Middle frontal gyrus (tissue), 1 donor: ENCODE measurements around the gene TBXAS1.

Experiments
- DNase-seq: peaks from one replicate; pipeline ENCODE4 v3.0.0-alpha.2; 2015; ENCODE audit warnings: low spot score; ENCODE audit errors: extremely low spot score

Gene TBXAS1

GRCh38 chr7:139946533-139946932 lies 117.5 kb downstream of the TBXAS1 start:
- DNase-seq = no peak

- DNase-seq = no peak
Observed at GRCh38 chr7:139947021-139947420, 118.0 kb downstream of the TBXAS1 start.

- DNase-seq = no peak
Observed at GRCh38 chr7:139948167-139948566, 119.1 kb downstream of the TBXAS1 start.

- no peak for DNase-seq
Observed at GRCh38 chr7:139948587-139949335, 119.7 kb downstream of the TBXAS1 start.

- no peak for DNase-seq
Observed at GRCh38 chr7:139949629-139950028, 120.6 kb downstream of the TBXAS1 start.

- DNase-seq = no peak
Observed at GRCh38 chr7:139950881-139951525, 121.9 kb downstream of the TBXAS1 start.

- DNase-seq = no peak
Observed at GRCh38 chr7:139953229-139953628, 124.2 kb downstream of the TBXAS1 start.

- DNase-seq = no peak
Observed at GRCh38 chr7:139955109-139955820, 126.2 kb downstream of the TBXAS1 start.

GRCh38 chr7:139958599-139959284 lies 129.7 kb downstream of the TBXAS1 start:
- no peak for DNase-seq

GRCh38 chr7:139959285-139959628 lies 130.2 kb downstream of the TBXAS1 start:
- DNase-seq = no peak

GRCh38 chr7:139959718-139960117 lies 130.7 kb downstream of the TBXAS1 start:
- no peak for DNase-seq

GRCh38 chr7:139960157-139960556 lies 131.1 kb downstream of the TBXAS1 start:
- no peak for DNase-seq

GRCh38 chr7:139965942-139966628 lies 137.0 kb downstream of the TBXAS1 start:
- no peak for DNase-seq

- no peak for DNase-seq
Observed at GRCh38 chr7:139966949-139967348, 137.9 kb downstream of the TBXAS1 start.

GRCh38 chr7:139968931-139969330 lies 139.9 kb downstream of the TBXAS1 start:
- DNase-seq = no peak

- DNase-seq = no peak
Observed at GRCh38 chr7:139972029-139972428, 143.0 kb downstream of the TBXAS1 start.

GRCh38 chr7:139973101-139974050 lies 144.3 kb downstream of the TBXAS1 start:
- DNase-seq = no peak

GRCh38 chr7:139974179-139974811 lies 145.2 kb downstream of the TBXAS1 start:
- DNase-seq = no peak

GRCh38 chr7:139976055-139976837 lies 147.2 kb downstream of the TBXAS1 start:
- DNase-seq = no peak
